Nephron (organoid): ENCODE data around the gene SNCG.

ENCODE experiments used
- H3K27ac Mint-ChIP-seq, 3 experiments: 2 replicates each; pipeline ENCODE4 v1.8.0; 2020; ENCODE audit warnings: mixed read lengths in 3 of 3, mild to moderate bottlenecking in 2 of 3, moderate library complexity in 1 of 3
- H3K27me3 Mint-ChIP-seq: 2 replicates; pipeline ENCODE4 v1.8.0; 2021; ENCODE audit warnings: low read depth, mild to moderate bottlenecking, moderate library complexity, mixed read lengths
- H3K36me3 Mint-ChIP-seq: 2 replicates; pipeline ENCODE4 v1.8.0; 2020; ENCODE audit warnings: low read depth, mixed read lengths
- H3K4me1 Mint-ChIP-seq: 2 replicates; pipeline ENCODE4 v1.8.0; 2020; ENCODE audit warnings: mixed read lengths
- H3K4me3 Mint-ChIP-seq, 3 experiments: 2 replicates each; pipeline ENCODE4 v1.8.0; 2020; ENCODE audit warnings: mild to moderate bottlenecking in 3 of 3, mixed read lengths in 3 of 3, moderate library complexity in 2 of 3
- H3K9me3 Mint-ChIP-seq: 2 replicates; pipeline ENCODE4 v1.8.0; 2020; ENCODE audit warnings: mixed read lengths
- CTCF ChIP-seq, 3 experiments: fragments of 200-600 bp; sonication (generic); IDR thresholded peaks; one replicate each; pipeline ENCODE4 v1.5.0; 2021; ENCODE audit warnings: antibody characterized with exemption in 3 of 3; ENCODE audit not compliant: unreplicated experiment in 3 of 3

SNCG gene

GRCh38 chr10:86962981-86963310, 4.5 kb downstream of the SNCG start:
- Mint-ChIP-seq H3K4me3 (no peak overlapping the region), H3K4me1 (peaks cover 41% of the 10 kb centered on the region), H3K27ac (no peak overlapping the region), H3K9me3 (no peaks in the 10 kb centered on the region), H3K27me3 (peaks cover 3% of the 10 kb centered on the region), H3K36me3 (no peaks in the 10 kb centered on the region)
- TF ChIP-seq CTCF (IDR thresholded peaks at IDR 0.05; ENCODE audit: unreplicated experiment in 3 of 3) = no peak

- no peak for TF ChIP-seq CTCF (IDR thresholded peaks at IDR 0.05; ENCODE audit: unreplicated experiment in 3 of 3)
- H3K9me3 Mint-ChIP-seq = no peaks in the 10 kb centered on the region
- H3K4me3 Mint-ChIP-seq = no peak overlapping the region
- H3K36me3 Mint-ChIP-seq = no peaks in the 10 kb centered on the region
- peaks cover 3% of the 10 kb centered on the region for H3K27me3 Mint-ChIP-seq
- H3K4me1 Mint-ChIP-seq = peaks cover 40% of the 10 kb centered on the region
- H3K27ac Mint-ChIP-seq = no peak overlapping the region
Observed at GRCh38 chr10:86963341-86963919, 5.0 kb downstream of the SNCG start.

GRCh38 chr10:86964061-86964846, 5.9 kb downstream of the SNCG start:
- Mint-ChIP-seq H3K4me1 (peaks cover 33% of the 10 kb centered on the region), H3K4me3 (no peak overlapping the region), H3K27ac (peak overlapping the region in 1 of 3 experiments; percentile 63), H3K9me3 (no peaks in the 10 kb centered on the region), H3K36me3 (no peaks in the 10 kb centered on the region), H3K27me3 (peaks cover 3% of the 10 kb centered on the region)
- no peak for TF ChIP-seq CTCF (IDR thresholded peaks at IDR 0.05; ENCODE audit: unreplicated experiment in 3 of 3)

GRCh38 chr10:86964847-86965190, 6.4 kb downstream of the SNCG start:
- Mint-ChIP-seq H3K9me3 (no peaks in the 10 kb centered on the region), H3K27me3 (peaks cover 3% of the 10 kb centered on the region), H3K4me1 (peaks cover 36% of the 10 kb centered on the region), H3K27ac (peak overlapping the region in 2 of 3 experiments; percentile 36 to 63), H3K4me3 (no peak overlapping the region), H3K36me3 (no peaks in the 10 kb centered on the region)
- TF ChIP-seq CTCF (IDR thresholded peaks at IDR 0.05; ENCODE audit: unreplicated experiment in 3 of 3) = no peak

- H3K4me3 Mint-ChIP-seq = peak overlapping the region in 1 of 3 experiments; percentile 31
- peaks cover 43% of the 10 kb centered on the region for H3K4me1 Mint-ChIP-seq
- no peaks in the 10 kb centered on the region for H3K9me3 Mint-ChIP-seq
- peak overlapping the region; percentile 59 to 77 (median 63) for H3K27ac Mint-ChIP-seq
- no peak for TF ChIP-seq CTCF (IDR thresholded peaks at IDR 0.05; ENCODE audit: unreplicated experiment in 3 of 3)
- no peaks in the 10 kb centered on the region for H3K36me3 Mint-ChIP-seq
- peaks cover 3% of the 10 kb centered on the region for H3K27me3 Mint-ChIP-seq
Observed at GRCh38 chr10:86965986-86966654, 7.7 kb downstream of the SNCG start.
